NK-92 (cell line): Measurements from ENCODE around the gene HPCA.

ENCODE experiments used
- DNase-seq: peaks from one replicate; lab custom pipeline; 2025; ENCODE audit not compliant: unreplicated experiment; lab: John Stamatoyannopoulos, UW

Gene HPCA

DNA sequence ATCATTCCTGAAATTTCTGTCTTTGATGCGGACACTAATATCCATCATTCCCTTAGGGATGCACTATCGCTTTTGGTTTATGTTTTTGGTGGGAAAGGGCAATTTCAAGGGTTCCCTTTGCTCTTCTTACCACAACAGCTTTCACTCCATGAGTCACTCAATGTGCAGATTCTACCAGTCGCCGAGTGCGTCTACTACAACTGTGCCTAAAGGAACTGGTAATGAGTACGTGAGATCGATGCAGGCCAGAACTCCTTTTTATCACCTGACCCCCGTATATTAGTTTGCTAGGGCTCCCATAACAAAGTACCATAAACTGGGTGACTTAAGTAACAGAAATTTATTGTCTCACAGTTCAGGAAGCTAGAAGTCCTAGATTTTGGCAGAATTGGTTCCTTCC is 42.4 kb downstream of the HPCA start:
- no peak for DNase-seq

DNA sequence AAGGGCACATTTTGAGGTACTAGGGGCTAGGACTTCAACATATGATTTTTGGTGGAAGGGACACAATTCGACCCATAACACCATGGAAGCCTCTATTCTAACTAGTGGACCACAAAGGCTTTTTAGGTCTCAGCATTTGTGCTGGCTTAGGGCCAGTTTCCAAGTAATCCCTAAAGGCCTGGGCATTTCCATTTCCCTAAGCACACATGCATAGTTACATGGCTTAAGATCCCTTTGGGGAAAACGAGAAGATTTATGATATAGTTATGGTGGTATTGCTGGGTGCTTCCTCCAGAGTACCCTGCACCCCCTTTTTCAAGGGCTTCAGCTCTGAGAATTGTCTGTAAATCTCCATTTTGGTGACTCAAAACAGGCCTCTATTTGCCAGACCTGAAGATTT is 43.1 kb downstream of the HPCA start:
- DNase-seq = no peak

- no peak for DNase-seq
Observed at GRCh38 chr1:32931760-32932159, 45.5 kb downstream of the HPCA start.

GRCh38 chr1:32933742-32934322 is 47.5 kb downstream of the HPCA start:
- DNase-seq = no peak

GRCh38 chr1:32934535-32934934 is 48.2 kb downstream of the HPCA start:
- DNase-seq = no peak

GRCh38 chr1:32937061-32937460 is 50.8 kb downstream of the HPCA start:
- DNase-seq = no peak

DNA sequence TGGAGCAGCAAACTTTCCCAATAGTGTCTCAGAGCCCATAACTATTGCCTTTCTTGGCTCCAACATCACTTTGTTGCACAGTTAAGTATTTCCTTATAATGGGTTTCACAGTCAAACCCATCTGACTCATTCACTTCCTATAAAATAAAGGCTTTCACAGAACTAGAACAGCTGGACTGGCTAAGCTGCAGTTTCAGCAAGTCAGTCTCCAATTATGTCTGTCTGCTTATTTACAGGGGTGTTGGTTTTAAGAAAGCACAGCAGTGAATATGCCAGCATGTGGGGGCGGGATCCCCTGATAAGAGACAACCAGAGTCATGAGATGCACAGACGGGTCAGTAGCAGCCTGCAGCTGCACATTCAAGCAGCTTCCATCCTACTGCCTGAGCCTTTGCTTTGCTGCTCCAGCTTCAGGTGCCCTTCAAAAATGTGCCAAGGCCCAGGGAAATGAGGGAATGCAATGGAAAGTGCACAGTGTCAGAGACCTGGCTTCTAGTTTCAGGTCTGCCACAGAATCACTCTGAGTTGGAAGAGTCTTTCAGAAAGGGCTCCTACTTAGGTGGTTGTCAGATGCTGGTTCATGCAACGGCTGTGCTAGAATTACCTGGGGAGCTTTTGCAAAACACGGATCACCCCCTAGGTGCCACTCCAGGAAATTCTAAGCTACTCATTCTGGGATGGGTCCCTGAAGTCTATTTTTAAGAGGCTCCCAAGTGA is 53.5 kb downstream of the HPCA start:
- DNase-seq = no peak

- DNase-seq = no peak
Observed at GRCh38 chr1:32944180-32944579, 57.9 kb downstream of the HPCA start.
